Measurements from ENCODE around the gene MOGAT1. TPM values are rescaled to one million over a fixed set of nuclear protein-coding genes. Genes with fewer than 3 reads are reported as not detected.

MOGAT1 gene
- total and polyA plus RNA-seq, 2 of the 13 experiments (the other 11 are each of a cell fraction or from before 2014, with no cell fraction given): 0.98 to 4.3 TPM

DNA sequence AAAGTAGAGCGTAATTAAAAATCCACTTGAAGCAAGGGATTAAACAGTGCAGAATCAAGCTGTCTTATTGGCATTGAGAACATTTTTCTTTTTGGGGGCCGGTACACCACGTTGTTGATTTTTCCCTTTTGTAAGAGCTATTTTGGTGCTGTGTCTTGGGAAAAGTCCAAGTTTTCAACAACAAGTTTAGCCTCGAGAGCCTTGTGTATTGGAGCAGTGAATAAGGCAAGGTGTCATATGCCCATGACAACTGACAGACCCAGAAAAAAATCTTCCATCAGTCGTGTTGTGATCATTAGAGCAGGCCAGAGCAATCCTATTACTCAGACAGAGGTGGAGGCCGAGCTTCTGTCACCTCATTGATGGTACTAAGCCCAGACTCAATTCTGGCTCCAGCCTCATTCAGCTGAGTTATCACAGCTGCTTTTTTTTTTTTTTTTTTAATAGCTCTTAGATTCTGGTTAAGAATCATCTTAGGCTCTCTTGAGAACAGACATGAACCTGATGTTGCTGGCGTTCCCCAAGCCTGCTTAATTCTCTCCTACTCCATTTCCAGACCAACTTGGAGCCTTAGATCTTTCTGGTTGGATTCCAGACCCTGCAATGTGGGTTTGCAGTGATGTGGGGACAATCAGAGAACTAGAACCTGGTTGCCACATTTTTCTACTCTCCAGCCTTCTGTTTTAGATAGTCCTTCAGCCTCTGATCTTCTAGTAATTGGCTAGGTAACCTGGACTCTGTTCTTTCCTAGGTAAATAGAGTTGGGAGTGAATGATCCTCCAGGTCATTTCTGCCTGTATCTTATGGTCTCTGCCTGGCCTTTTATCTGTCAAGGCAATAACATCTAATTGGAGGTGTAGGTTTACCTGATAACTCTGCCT, 43.1 kb downstream of the MOGAT1 start (continued):
- peak in 1 of 2 experiments; percentile 63; a peak in 1 of 4 replicates for TF ChIP-seq EP300 (IDR thresholded peaks at IDR 0.05; ENCODE audit: low read depth in 2 of 2, low read length in 2 of 2)
- no peak for TF ChIP-seq EP300 (CRISPR knock-in tag; IDR thresholded peaks at IDR 0.05; ENCODE audit: borderline replicate concordance)
- TF ChIP-seq ZMYM4 (CRISPR knock-in tag; IDR thresholded peaks at IDR 0.05): peak; percentile 71
- TF ChIP-seq, protein P1, sequence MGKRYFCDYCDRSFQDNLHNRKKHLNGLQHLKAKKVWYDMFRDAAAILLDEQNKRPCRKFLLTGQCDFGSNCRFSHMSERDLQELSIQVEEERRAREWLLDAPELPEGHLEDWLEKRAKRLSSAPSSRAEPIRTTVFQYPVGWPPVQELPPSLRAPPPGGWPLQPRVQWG (CRISPR knock-in tag; IDR thresholded peaks at IDR 0.05; ENCODE audit: borderline replicate concordance, low read depth): no peak
- 0 out of 2 replicates have a peak, but pooled peaks have one; percentile 63 for TF ChIP-seq ZNF605 (CRISPR knock-in tag; IDR thresholded peaks at IDR 0.05)
- peak; percentile 32; the same call in 1 of the 2 replicates for TF ChIP-seq HOXA3 (CRISPR knock-in tag; IDR thresholded peaks at IDR 0.05)
- 0 out of 2 replicates have a peak, but pooled peaks have one; percentile 34 for TF ChIP-seq MEIS2 (CRISPR knock-in tag; IDR thresholded peaks at IDR 0.05)
- peak; percentile 56; the same call in 1 of the 2 replicates for TF ChIP-seq HMG20A (CRISPR knock-in tag; IDR thresholded peaks at IDR 0.05; ENCODE audit: borderline replicate concordance)
- TF ChIP-seq NR2F2 (IDR thresholded peaks at IDR 0.05; ENCODE audit: borderline replicate concordance, low read depth): 0 out of 2 replicates have a peak, but pooled peaks have one; percentile 31
- TF ChIP-seq TRIM24 (CRISPR knock-in tag; IDR thresholded peaks at IDR 0.05): no peak
- TF ChIP-seq MED1 (CRISPR knock-in tag; IDR thresholded peaks at IDR 0.05): peak; percentile 66
- TF ChIP-seq FOXA3 (CRISPR knock-in tag; IDR thresholded peaks at IDR 0.05): peak; percentile 56; the same call in 1 of the 2 replicates
- no peak for TF ChIP-seq ZSCAN25 (CRISPR knock-in tag; IDR thresholded peaks at IDR 0.05)
- 0 out of 2 replicates have a peak, but pooled peaks have one; percentile 19 for TF ChIP-seq ZMYM2 (CRISPR knock-in tag; IDR thresholded peaks at IDR 0.05)
- peak; percentile 48; the same call in 1 of the 2 replicates for TF ChIP-seq GFI1 (CRISPR knock-in tag; IDR thresholded peaks at IDR 0.05; ENCODE audit: borderline replicate concordance)
- no peak for TF ChIP-seq EED (CRISPR knock-in tag; IDR thresholded peaks at IDR 0.05)
- no peak for TF ChIP-seq ARNTL (CRISPR knock-in tag; IDR thresholded peaks at IDR 0.05)
- TF ChIP-seq FOXP1 (IDR thresholded peaks at IDR 0.05): no peak
- TF ChIP-seq FOXP1 (CRISPR knock-in tag; IDR thresholded peaks at IDR 0.05): 0 out of 2 replicates have a peak, but pooled peaks have one; percentile 9
- no peak for TF ChIP-seq KDM6A (CRISPR knock-in tag; IDR thresholded peaks at IDR 0.05; ENCODE audit: low read depth)
- no peak for TF ChIP-seq CREB1 (IDR thresholded peaks at IDR 0.05)
- TF ChIP-seq CREB1 (CRISPR knock-in tag; IDR thresholded peaks at IDR 0.05): 0 out of 2 replicates have a peak, but pooled peaks have one; percentile 8
- no peak for TF ChIP-seq ZNF615 (CRISPR knock-in tag; IDR thresholded peaks at IDR 0.05; ENCODE audit: borderline replicate concordance)
- peak; percentile 49; the same call in 1 of the 2 replicates for TF ChIP-seq ZNF430 (CRISPR knock-in tag; IDR thresholded peaks at IDR 0.05)
- TF ChIP-seq, protein P2, sequence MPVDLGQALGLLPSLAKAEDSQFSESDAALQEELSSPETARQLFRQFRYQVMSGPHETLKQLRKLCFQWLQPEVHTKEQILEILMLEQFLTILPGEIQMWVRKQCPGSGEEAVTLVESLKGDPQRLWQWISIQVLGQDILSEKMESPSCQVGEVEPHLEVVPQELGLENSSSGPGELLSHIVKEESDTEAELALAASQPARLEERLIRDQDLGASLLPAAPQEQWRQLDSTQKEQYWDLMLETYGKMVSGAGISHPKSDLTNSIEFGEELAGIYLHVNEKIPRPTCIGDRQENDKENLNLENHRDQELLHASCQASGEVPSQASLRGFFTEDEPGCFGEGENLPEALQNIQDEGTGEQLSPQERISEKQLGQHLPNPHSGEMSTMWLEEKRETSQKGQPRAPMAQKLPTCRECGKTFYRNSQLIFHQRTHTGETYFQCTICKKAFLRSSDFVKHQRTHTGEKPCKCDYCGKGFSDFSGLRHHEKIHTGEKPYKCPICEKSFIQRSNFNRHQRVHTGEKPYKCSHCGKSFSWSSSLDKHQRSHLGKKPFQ (CRISPR knock-in tag; IDR thresholded peaks at IDR 0.05; ENCODE audit: insufficient replicate concordance): peak; percentile 37
- TF ChIP-seq ZFP36L2 (CRISPR knock-in tag; IDR thresholded peaks at IDR 0.05): no peak

All from HepG2 (cell line).